MCF 10A (cell line): ENCODE data around the gene ANKRD13A. TPM values are rescaled to one million over a fixed set of nuclear protein-coding genes. Genes with fewer than 3 reads are reported as not detected.

Source experiments
- BruUV-seq: library from RNA; stranded (reverse); fragments of 400-500 nt; replicated peaks from 2 replicates; lab custom pipeline; 2021; lab: Mats Ljungman, UMichigan
- CTCF ChIA-PET: fragments of 300-600 bp; sonication (Branson Sonifier 250); formaldehyde crosslinking; extraction: SDS; loops from one replicate; lab custom pipeline; 2021; ENCODE audit warnings: antibody characterized with exemption, inconsistent platforms; lab: Yijun Ruan, JAX
- POLR2A ChIA-PET: fragments of 300-600, 350-650 bp; sonication (Branson Sonifier 250); formaldehyde crosslinking; extraction: SDS; loops from one replicate; lab custom pipeline; 2020; ENCODE audit warnings: antibody characterized with exemption, inconsistent platforms; lab: Yijun Ruan, JAX
- DNase-seq: peaks from one replicate; pipeline ENCODE4 v3.0.0-alpha.2; 2018; ENCODE audit not compliant: unreplicated experiment
- H3K27ac Mint-ChIP-seq: one replicate; pipeline ENCODE4 v1.8.0; 2022; ENCODE audit warnings: mild to moderate bottlenecking, low read depth, mixed read lengths; ENCODE audit not compliant: unreplicated experiment
- H3K27me3 Mint-ChIP-seq: one replicate; pipeline ENCODE4 v1.8.0; 2022; ENCODE audit warnings: mixed read lengths; ENCODE audit not compliant: insufficient read depth, unreplicated experiment
- H3K36me3 Mint-ChIP-seq: one replicate; pipeline ENCODE4 v1.8.0; 2022; ENCODE audit warnings: mild to moderate bottlenecking, moderate library complexity, mixed read lengths; ENCODE audit not compliant: insufficient read depth, unreplicated experiment
- H3K4me1 Mint-ChIP-seq: one replicate; pipeline ENCODE4 v1.8.0; 2022; ENCODE audit warnings: mixed read lengths; ENCODE audit not compliant: insufficient read depth, unreplicated experiment
- H3K4me3 Mint-ChIP-seq: one replicate; pipeline ENCODE4 v1.8.0; 2022; ENCODE audit warnings: mild to moderate bottlenecking, moderate library complexity, mixed read lengths; ENCODE audit not compliant: unreplicated experiment
- H3K9me3 Mint-ChIP-seq: one replicate; pipeline ENCODE4 v1.8.0; 2022; ENCODE audit warnings: mixed read lengths; ENCODE audit not compliant: unreplicated experiment
- CTCF ChIP-seq: fragments of 200-600 bp; IDR thresholded peaks from one replicate; pipeline ENCODE4 v1.8.0; 2022; ENCODE audit warnings: antibody characterized with exemption, mild to moderate bottlenecking; ENCODE audit not compliant: unreplicated experiment
- intact Hi-C: fragments of 100-400 bp; cut with micrococcal nuclease; formaldehyde crosslinking; loops from 2 replicates; pipeline ENCODE4 v1.14.1; 2022
- total RNA-seq: library from RNA; stranded (reverse); gene quantifications from 2 replicates; pipeline ENCODE4 v1.2.3, GENCODE V29; 2022

The ANKRD13A gene
- total RNA-seq, 1 experiment from 2014 or later = 32.5 TPM

GRCh38 chr12:110029290-110029815, 30.1 kb downstream of the ANKRD13A start:
- no peak overlapping the region for H3K4me3 Mint-ChIP-seq
- intact Hi-C loops = no loop called here
- no peak for TF ChIP-seq CTCF
- DNase-seq = no peak
- peaks cover 84% of the 10 kb centered on the region for H3K36me3 Mint-ChIP-seq
- no TSS peak for BruUV-seq
- no peaks in the 10 kb centered on the region for H3K9me3 Mint-ChIP-seq
- H3K27ac Mint-ChIP-seq = no peak overlapping the region
- H3K4me1 Mint-ChIP-seq = no peaks in the 10 kb centered on the region
- H3K27me3 Mint-ChIP-seq = no peaks in the 10 kb centered on the region
- ChIA-PET CTCF (no interaction called here), POLR2A (interaction anchor here (1.1 to 1.6 kb wide), 2 partner anchors 18 to 30 kb away, joined by 3 to 4 read pairs; partner anchors contain the start of gene ANKRD13A)

- H3K4me1 Mint-ChIP-seq = peaks cover 5% of the 10 kb centered on the region
- no TSS peak for BruUV-seq
- DNase-seq = no peak
- intact Hi-C loops = no loop called here
- no peaks in the 10 kb centered on the region for H3K9me3 Mint-ChIP-seq
- no peak overlapping the region for H3K27ac Mint-ChIP-seq
- no peak overlapping the region for H3K4me3 Mint-ChIP-seq
- H3K27me3 Mint-ChIP-seq = no peaks in the 10 kb centered on the region
- CTCF ChIA-PET = no interaction called here
- POLR2A ChIA-PET = no interaction called here
- no peak for TF ChIP-seq CTCF
- peaks cover 76% of the 10 kb centered on the region for H3K36me3 Mint-ChIP-seq
Observed at GRCh38 chr12:110033888-110034287, 34.7 kb downstream of the ANKRD13A start.

GRCh38 chr12:110035534-110036104, 36.4 kb downstream of the ANKRD13A start:
- CTCF ChIA-PET = interaction anchor here (0.6 to 2.1 kb wide), 2 partner anchors 12 to 231 kb away, joined by 3 to 9 read pairs; no protein-coding TSS in a partner anchor
- Mint-ChIP-seq H3K9me3 (no peaks in the 10 kb centered on the region), H3K27me3 (no peaks in the 10 kb centered on the region), H3K36me3 (peaks cover 66% of the 10 kb centered on the region), H3K4me3 (no peak overlapping the region), H3K4me1 (peaks cover 11% of the 10 kb centered on the region), H3K27ac (peak overlapping the region; percentile 16)
- DNase-seq = no peak
- no peak for TF ChIP-seq CTCF
- POLR2A ChIA-PET = interaction anchor here (0.7 kb wide), 1 partner anchor 11 kb away, joined by 3 read pairs; no protein-coding TSS in a partner anchor
- intact Hi-C loops = loop anchor here (5.0 kb wide), 2 partner anchors 33 to 83 kb away; no protein-coding TSS in a partner anchor
- no TSS peak for BruUV-seq

GRCh38 chr12:110037315-110037714, 38.1 kb downstream of the ANKRD13A start:
- TF ChIP-seq CTCF = no peak
- peak overlapping the region; percentile 100 for H3K27ac Mint-ChIP-seq
- H3K4me1 Mint-ChIP-seq = peaks cover 11% of the 10 kb centered on the region
- H3K27me3 Mint-ChIP-seq = no peaks in the 10 kb centered on the region
- BruUV-seq = no TSS peak
- POLR2A ChIA-PET = interaction anchor here (0.8 to 2.4 kb wide), 6 partner anchors 11 to 431 kb away, joined by 3 to 11 read pairs (median 4); partner anchors contain the start of genes ANKRD13A, FAM216A and GPN3
- peaks cover 62% of the 10 kb centered on the region for H3K36me3 Mint-ChIP-seq
- intact Hi-C loops = loop anchor here (5.0 kb wide), 2 partner anchors 35 to 85 kb away; no protein-coding TSS in a partner anchor
- no peak for DNase-seq
- H3K4me3 Mint-ChIP-seq = no peak overlapping the region
- no peaks in the 10 kb centered on the region for H3K9me3 Mint-ChIP-seq
- CTCF ChIA-PET = interaction anchor here (0.6 to 2.1 kb wide), 4 partner anchors 13 to 367 kb away, joined by 3 to 9 read pairs (median 3); partner anchors contain the start of gene ANAPC7
